NCI-H460 (cell line): Measurements from ENCODE around the gene LRP1-AS. TPM values are rescaled to one million over a fixed set of nuclear protein-coding genes. Genes with fewer than 3 reads are reported as not detected.
"Not testable (repeated sequence)": the region's sequence is repeated elsewhere in the genome, so short reads cannot be mapped to it uniquely, and the experiment has no call there.

ENCODE experiments used
- DNase-seq: peaks from one replicate; pipeline ENCODE4 v3.0.0-alpha.2; 2016; ENCODE audit warnings: low read depth; ENCODE audit errors: extremely low read depth
- total RNA-seq: library from RNA; depleted of rRNA; stranded (reverse); fragments of >200 nt; shearing (Covaris generic); gene quantifications from 2 replicates; pipeline ENCODE4 v1.2.3, GENCODE V29; 2014

Gene LRP1-AS
- total RNA-seq, 1 experiment from 2014 or later, result not detected

GRCh38 chr12:57127101-57127725 lies 20.2 kb downstream of the LRP1-AS start:
- peak; percentile 38 for DNase-seq

GRCh38 chr12:57126561-57126960 lies 20.9 kb downstream of the LRP1-AS start:
- DNase-seq, result no peak

- no peak for DNase-seq
Observed at GRCh38 chr12:57126061-57126460, 21.4 kb downstream of the LRP1-AS start.

GRCh38 chr12:57124261-57124877 lies 23.1 kb downstream of the LRP1-AS start:
- DNase-seq, result peak; percentile 72

GRCh38 chr12:57123813-57124212 lies 23.6 kb downstream of the LRP1-AS start:
- DNase-seq, result no peak

- not testable (repeated sequence) for DNase-seq
Observed at GRCh38 chr12:57120718-57121117, 26.7 kb downstream of the LRP1-AS start.

GRCh38 chr12:57119294-57120085 lies 27.9 kb downstream of the LRP1-AS start:
- DNase-seq, result no peak

GRCh38 chr12:57118711-57119271 lies 28.6 kb downstream of the LRP1-AS start:
- peak; percentile 15 for DNase-seq

- no peak for DNase-seq
Observed at GRCh38 chr12:57116580-57117281, 30.7 kb downstream of the LRP1-AS start.

- no peak for DNase-seq
Observed at GRCh38 chr12:57112492-57113294, 34.7 kb downstream of the LRP1-AS start.

- peak; percentile 58 for DNase-seq
Observed at GRCh38 chr12:57111031-57111734, 36.2 kb downstream of the LRP1-AS start, which contains the start of gene STAT6. Gene STAT6, minus strand, starts transcription at chr12:57111362. Its CDS starts 3,084 bp downstream, at chr12:57108278.

GRCh38 chr12:57110104-57111030 lies 37.1 kb downstream of the LRP1-AS start:
- peak; percentile 47 for DNase-seq

GRCh38 chr12:57109207-57110103 lies 38.0 kb downstream of the LRP1-AS start:
- no peak for DNase-seq

GRCh38 chr12:57107456-57108155 lies 39.8 kb downstream of the LRP1-AS start:
- no peak for DNase-seq

GRCh38 chr12:57106021-57106708 lies 41.3 kb downstream of the LRP1-AS start:
- no peak for DNase-seq
